Naive B cell (primary cell): Measurements from ENCODE around the gene COL6A2. TPM values are rescaled to one million over a fixed set of nuclear protein-coding genes. Genes with fewer than 3 reads are reported as not detected.

Source experiments
- ATAC-seq, 2 donors: fragments of 150-1000 bp; cut with Tn5 transposase; 2 replicates each; pipeline ENCODE4 v1.10.0; 2021; ENCODE audit warnings: low read depth in 2 of 2, mild to moderate bottlenecking in 2 of 2, moderate library complexity in 2 of 2
- DNase-seq: peaks from one replicate; pipeline ENCODE4 v3.0.0; 2022
- H3K27ac Mint-ChIP-seq, 6 donors: one replicate each; pipeline ENCODE4 v1.8.0; 2020 to 2022; ENCODE audit warnings: mild to moderate bottlenecking in 6 of 6, mixed read lengths in 6 of 6, moderate library complexity in 5 of 6, inconsistent platforms in 2 of 6
- H3K27me3 Mint-ChIP-seq, 3 donors: one replicate each; pipeline ENCODE4 v1.8.0; 2021 to 2022; ENCODE audit warnings: mixed read lengths in 3 of 3, mild to moderate bottlenecking in 1 of 3
- H3K36me3 Mint-ChIP-seq, 2 donors: one replicate each; pipeline ENCODE4 v1.8.0; 2020 to 2022; ENCODE audit warnings: mixed read lengths in 2 of 2, inconsistent platforms in 1 of 2, mild to moderate bottlenecking in 1 of 2
- H3K4me1 Mint-ChIP-seq, 3 donors: one replicate each; pipeline ENCODE4 v1.8.0; 2020 to 2022; ENCODE audit warnings: mixed read lengths in 3 of 3, inconsistent platforms in 1 of 3, mild to moderate bottlenecking in 1 of 3, moderate library complexity in 1 of 3
- H3K4me3 Mint-ChIP-seq, 8 donors: one replicate each; pipeline ENCODE4 v1.8.0; 2020 to 2022; ENCODE audit warnings: mild to moderate bottlenecking in 8 of 8, mixed read lengths in 8 of 8, moderate library complexity in 8 of 8, inconsistent platforms in 2 of 8
- H3K9me3 Mint-ChIP-seq, 7 donors: one replicate each; pipeline ENCODE4 v1.8.0; 2020 to 2022; ENCODE audit warnings: mixed read lengths in 7 of 7, mild to moderate bottlenecking in 5 of 7, inconsistent platforms in 2 of 7, moderate library complexity in 1 of 7
- polyA plus RNA-seq, 6 donors: library from polyadenylated mRNA; unstranded; fragments of 300-500 nt; fragmentation: Illumina TruSeq; gene quantifications; one replicate each; pipeline ENCODE4 v1.2.3, GENCODE V29; 2021; ENCODE audit warnings: low read depth in 6 of 6

Gene COL6A2
- polyA plus RNA-seq, 6 donors from 2014 or later = 0.16 to 0.56 (median 0.17) TPM; not detected in 2

DNA sequence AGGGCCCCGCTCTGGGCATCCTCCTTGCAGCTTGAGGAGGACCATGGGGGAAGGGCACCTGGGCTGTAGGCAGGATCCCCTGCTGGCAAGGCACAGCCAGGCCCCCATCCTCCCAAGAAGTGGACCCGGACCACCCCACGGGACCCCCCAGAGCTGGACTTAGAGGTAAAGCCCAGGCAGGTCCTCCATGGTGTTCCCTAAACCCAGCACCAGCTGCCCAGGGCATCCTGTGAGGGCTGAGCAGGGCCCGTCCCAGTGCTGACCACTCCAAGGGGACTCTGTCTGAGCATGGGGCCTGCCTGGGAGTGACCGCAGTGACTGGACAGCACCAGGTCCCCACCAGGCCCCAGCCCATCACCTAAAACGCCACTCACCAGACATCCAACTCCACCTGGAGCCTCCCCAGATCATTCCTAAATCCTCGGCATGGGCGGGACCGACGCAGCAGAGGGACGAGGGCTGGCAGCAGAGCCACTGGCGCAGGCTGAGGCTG is 21.3 kb downstream of the COL6A2 start:
- no peaks in the 10 kb centered on the region for H3K36me3 Mint-ChIP-seq

DNA sequence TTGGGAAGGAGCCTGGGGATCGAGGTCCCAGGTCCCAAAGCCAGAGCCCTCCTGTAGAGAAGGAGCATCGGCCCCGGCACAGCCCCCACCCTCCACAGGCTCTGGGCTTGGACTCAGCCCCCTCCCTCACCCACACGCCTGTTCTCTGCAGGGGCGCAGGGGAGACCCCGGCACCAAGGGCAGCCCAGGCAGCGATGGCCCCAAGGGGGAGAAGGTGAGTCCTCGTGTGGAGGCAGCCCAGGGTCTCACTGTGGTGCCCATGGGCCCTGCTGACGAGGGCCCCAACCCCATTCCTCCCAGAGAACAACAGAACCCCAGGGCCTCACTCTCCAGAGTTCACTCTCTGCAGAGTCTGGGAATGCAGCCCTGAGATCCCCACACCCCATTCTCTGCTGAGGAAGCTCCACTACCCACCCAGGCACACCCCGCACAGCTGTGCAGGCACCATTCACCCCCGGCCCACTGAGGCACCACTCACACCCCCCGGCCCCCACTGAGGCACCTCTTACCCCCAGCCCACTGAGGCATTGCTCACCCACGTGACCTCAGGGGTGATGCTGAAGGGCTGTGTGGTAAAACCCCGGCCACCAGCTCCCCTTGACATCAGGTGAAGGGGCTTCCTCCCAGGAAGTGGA is 21.8 kb downstream of the COL6A2 start:
- Mint-ChIP-seq H3K9me3 (peaks cover 0 to 9% (median 0%) of the 10 kb centered on the region in 7 donors), H3K4me1 (peaks cover 0 to 9% (median 0%) of the 10 kb centered on the region in 3 donors), H3K27me3 (peaks cover 0 to 5% (median 0%) of the 10 kb centered on the region in 3 donors), H3K4me3 (no peak overlapping the region), H3K36me3 (no peaks in the 10 kb centered on the region), H3K27ac (no peak overlapping the region)
- ATAC-seq = no peak
- no peak for DNase-seq

More for the DNA sequence above, 21.3 kb downstream of the COL6A2 start:
- peaks cover 0 to 5% (median 0%) of the 10 kb centered on the region in 3 donors for H3K27me3 Mint-ChIP-seq
- no peak for DNase-seq
- peaks cover 0 to 9% (median 0%) of the 10 kb centered on the region in 3 donors for H3K4me1 Mint-ChIP-seq
- no peak overlapping the region for H3K4me3 Mint-ChIP-seq
- ATAC-seq = no peak
- H3K9me3 Mint-ChIP-seq = peaks cover 0 to 9% (median 0%) of the 10 kb centered on the region in 7 donors
- H3K27ac Mint-ChIP-seq = no peak overlapping the region

DNA sequence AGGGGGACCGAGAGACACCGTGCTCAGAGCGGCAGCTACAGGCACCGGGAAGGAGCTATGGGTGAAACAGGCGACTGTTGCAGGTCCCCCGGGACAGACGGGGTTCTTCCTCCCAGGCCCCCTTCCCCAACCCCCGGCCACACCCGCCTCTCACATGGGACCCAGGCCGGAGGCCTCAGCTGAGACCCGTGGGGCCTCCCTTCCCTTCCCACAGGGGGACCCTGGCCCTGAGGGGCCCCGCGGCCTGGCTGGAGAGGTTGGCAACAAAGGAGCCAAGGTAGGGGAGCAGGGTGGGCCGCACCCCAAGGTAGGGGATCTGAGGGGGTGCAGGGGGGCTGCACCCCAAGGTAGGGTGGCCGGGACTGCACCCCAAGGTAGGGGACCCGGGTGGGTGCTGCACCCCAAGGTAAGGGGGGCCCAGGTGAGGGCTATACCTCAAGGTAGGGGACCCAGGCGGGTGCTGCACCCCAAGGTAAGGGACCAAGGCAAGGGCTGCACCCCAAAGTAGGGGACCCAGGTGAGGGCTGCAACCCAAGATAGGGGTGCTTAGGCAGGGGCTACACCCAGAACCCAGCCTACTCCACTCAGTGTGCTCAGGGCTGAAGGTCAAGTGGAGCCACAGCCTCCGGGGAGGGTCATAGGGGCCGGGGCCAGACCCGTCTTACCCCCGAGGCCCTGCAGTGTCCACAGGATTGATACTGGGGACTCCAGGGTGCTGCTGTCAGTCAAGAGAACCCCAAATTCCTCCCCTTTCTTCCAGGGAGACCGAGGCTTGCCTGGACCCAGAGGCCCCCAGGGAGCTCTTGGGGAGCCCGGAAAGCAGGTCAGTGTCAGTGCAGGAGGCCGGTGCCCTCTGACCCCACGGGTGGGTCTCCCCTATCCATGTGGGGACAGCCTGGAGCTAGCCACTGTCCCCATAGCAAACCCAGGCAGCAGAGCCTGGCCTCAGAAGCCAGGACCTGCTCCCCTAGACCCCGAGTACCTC is 22.7 kb downstream of the COL6A2 start:
- DNase-seq = no peak

DNA sequence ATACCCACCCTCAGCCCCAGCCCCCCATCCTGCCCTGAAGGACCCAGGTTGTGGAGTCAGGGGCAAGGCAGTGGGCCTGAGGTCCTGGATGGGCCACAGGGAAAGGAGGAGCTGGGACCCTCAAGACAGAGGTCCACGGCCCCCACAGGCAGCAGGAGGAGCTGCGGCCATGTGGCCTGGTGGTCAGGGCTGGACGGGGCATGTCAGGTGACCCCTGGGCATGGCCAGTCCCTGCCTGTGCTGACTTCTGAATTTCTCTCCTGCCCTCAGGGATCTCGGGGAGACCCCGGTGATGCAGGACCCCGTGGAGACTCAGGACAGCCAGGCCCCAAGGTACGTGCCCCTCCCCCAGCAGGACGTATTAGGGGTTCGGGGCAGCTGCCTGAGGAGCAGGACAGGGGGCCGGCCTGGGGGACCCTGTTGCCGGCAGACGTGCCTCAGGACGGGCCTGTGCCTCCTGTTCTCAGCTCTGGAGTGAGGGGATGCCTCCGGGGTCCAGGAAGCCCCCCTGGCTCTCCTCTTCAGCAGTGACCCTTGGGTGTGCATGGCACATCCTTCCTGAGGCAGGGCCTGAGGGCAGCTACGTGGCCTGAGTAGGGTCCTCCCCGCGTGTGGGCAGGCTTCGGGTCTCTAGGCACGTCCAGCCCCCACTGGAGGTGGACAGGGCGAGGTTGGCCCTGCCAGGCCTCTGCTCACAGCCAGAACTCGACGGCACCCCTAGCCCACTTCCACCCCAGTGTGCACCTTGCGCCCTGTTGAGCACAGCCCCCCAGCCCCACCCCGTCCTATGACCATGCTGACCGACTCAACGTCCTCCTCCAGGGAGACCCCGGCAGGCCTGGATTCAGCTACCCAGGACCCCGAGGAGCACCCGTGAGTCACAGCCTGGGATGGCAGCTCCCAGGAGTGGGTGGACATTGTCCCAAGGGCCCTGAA is 23.6 kb downstream of the COL6A2 start:
- Mint-ChIP-seq H3K4me1 (peaks cover 0 to 9% (median 0%) of the 10 kb centered on the region in 3 donors), H3K9me3 (peaks cover 0 to 9% (median 0%) of the 10 kb centered on the region in 7 donors)
- DNase-seq = no peak

More for the DNA sequence above, 22.7 kb downstream of the COL6A2 start:
- H3K4me1 Mint-ChIP-seq = peaks cover 0 to 9% (median 0%) of the 10 kb centered on the region in 3 donors
- peaks cover 0 to 5% (median 0%) of the 10 kb centered on the region in 3 donors for H3K27me3 Mint-ChIP-seq
- no peak for ATAC-seq
- H3K4me3 Mint-ChIP-seq = no peak overlapping the region
- peaks cover 0 to 9% (median 0%) of the 10 kb centered on the region in 7 donors for H3K9me3 Mint-ChIP-seq
- no peaks in the 10 kb centered on the region for H3K36me3 Mint-ChIP-seq
- no peak overlapping the region for H3K27ac Mint-ChIP-seq

DNA sequence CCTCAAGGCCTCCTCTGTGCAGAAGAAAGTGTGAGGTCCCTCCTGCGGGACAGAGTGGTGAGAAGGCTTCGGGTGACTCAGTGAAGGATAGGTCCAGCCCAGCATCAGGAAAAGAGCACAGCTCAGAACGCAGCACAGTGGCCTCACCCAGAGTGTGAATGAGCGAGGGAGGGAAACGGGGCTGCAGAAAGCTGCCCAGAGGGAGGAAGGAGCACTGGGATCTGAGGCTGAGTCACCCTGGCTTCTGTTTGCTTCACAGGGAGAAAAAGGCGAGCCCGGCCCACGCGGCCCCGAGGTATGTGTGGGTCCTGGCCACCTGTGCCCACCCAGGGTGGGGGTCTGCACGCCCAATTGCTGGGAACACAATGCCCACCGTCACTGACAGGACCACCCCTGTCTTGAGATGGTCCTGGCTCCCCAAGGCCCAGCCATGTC is 24.3 kb downstream of the COL6A2 start:
- no peak for ATAC-seq
- H3K36me3 Mint-ChIP-seq = no peaks in the 10 kb centered on the region

More for the DNA sequence above, 23.6 kb downstream of the COL6A2 start:
- no peak overlapping the region for H3K27ac Mint-ChIP-seq
- H3K4me3 Mint-ChIP-seq = no peak overlapping the region
- ATAC-seq = no peak
- no peaks in the 10 kb centered on the region for H3K36me3 Mint-ChIP-seq
- H3K27me3 Mint-ChIP-seq = peaks cover 0 to 5% (median 0%) of the 10 kb centered on the region in 3 donors

DNA sequence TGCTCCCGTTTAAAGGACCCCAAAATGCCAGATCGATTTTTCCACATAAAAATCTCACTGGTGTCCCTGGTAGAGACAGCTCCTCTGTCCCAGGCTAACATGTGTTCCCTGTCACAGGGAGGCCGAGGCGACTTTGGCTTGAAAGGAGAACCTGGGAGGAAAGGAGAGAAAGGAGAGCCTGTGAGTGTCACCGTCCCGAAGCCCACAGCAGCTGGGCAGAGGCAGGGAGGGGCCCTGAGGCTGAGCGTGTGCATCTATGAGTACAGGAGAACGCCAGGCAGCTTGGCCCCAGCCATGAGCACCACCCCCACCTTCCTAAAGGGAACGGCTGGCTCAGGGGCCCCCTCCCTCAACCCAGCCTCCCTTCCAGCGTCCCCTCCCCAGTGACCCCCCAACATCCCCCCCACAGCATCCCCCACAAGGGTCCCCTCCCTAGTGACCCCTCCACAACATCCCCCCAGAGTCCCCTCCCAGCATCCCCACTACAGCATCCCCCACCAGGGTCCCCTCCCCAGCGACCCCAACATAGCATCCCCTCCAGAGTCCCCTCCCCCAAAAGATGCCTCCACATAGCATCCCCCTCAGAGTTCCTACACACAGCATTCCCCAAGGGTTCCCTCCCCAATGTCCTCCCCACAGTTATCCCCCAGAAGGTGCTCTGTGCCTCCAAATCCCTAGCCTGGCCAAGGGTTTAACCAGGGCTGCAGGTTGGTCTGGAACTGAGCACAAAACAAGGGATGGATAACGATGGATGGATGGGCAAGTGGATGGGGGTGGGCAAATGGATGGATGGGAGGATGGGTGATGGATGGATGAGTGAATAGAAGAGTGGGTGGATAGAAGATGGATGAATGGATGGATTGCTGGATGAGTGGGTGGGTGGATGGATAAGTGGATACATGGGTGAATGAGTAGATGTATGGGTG is 25.1 kb downstream of the COL6A2 start:
- Mint-ChIP-seq H3K27ac (peak overlapping the region in 1 of 6 donors; percentile 45), H3K36me3 (no peaks in the 10 kb centered on the region), H3K9me3 (peaks cover 0 to 9% (median 0%) of the 10 kb centered on the region in 7 donors), H3K27me3 (peaks cover 0 to 5% (median 0%) of the 10 kb centered on the region in 3 donors), H3K4me3 (no peak overlapping the region), H3K4me1 (peaks cover 0 to 9% (median 0%) of the 10 kb centered on the region in 3 donors)
- DNase-seq (no peak), ATAC-seq (no peak)

More for the DNA sequence above, 24.3 kb downstream of the COL6A2 start:
- DNase-seq = no peak
- Mint-ChIP-seq H3K9me3 (peaks cover 0 to 9% (median 0%) of the 10 kb centered on the region in 7 donors), H3K4me1 (peaks cover 0 to 9% (median 0%) of the 10 kb centered on the region in 3 donors), H3K4me3 (no peak overlapping the region), H3K27me3 (peaks cover 0 to 5% (median 0%) of the 10 kb centered on the region in 3 donors), H3K27ac (peak overlapping the region in 1 of 6 donors; percentile 86)

DNA sequence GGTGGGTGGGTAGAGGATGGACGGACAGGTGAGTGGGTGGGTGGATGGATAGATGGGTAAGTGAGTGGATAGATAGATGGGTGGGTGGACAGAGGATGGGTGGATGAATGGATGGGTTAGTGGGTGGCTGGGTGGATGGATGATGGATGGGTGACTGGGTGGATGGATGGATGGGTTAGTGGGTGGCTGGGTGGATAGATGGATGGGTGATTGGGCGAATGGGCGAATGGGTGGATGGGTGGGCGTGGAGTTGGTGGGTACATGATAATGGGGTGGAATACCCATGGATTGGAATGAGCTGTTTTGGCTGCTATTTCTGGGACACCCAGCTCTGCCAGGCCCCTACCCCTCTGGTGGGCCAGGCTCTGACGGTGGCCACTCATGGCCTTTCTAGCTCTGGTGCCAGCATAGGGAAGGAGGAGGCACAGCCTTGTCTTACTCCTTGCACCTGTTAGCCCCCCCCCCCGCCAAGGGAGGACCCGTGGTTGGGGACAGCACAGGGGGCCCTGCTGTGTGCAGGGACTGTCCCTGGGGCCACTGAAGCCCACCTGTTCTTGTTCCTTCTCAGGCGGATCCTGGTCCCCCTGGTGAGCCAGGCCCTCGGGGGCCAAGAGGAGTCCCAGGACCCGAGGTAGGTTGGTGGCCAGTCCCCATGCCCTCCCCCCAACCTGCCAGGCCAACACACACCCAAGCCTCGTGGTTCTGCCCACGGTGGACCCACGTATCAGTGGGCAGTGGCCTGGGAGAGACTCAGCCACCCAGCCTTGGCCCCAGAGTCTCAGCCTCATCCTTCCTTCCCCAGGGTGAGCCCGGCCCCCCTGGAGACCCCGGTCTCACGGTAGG is 26.4 kb downstream of the COL6A2 start:
- Mint-ChIP-seq H3K4me3 (no peak overlapping the region), H3K4me1 (peaks cover 0 to 9% (median 0%) of the 10 kb centered on the region in 3 donors), H3K27ac (no peak overlapping the region), H3K9me3 (peaks cover 0 to 9% (median 0%) of the 10 kb centered on the region in 7 donors), H3K27me3 (peaks cover 0 to 5% (median 0%) of the 10 kb centered on the region in 3 donors), H3K36me3 (no peaks in the 10 kb centered on the region)
- DNase-seq (no peak), ATAC-seq (no peak)

DNA sequence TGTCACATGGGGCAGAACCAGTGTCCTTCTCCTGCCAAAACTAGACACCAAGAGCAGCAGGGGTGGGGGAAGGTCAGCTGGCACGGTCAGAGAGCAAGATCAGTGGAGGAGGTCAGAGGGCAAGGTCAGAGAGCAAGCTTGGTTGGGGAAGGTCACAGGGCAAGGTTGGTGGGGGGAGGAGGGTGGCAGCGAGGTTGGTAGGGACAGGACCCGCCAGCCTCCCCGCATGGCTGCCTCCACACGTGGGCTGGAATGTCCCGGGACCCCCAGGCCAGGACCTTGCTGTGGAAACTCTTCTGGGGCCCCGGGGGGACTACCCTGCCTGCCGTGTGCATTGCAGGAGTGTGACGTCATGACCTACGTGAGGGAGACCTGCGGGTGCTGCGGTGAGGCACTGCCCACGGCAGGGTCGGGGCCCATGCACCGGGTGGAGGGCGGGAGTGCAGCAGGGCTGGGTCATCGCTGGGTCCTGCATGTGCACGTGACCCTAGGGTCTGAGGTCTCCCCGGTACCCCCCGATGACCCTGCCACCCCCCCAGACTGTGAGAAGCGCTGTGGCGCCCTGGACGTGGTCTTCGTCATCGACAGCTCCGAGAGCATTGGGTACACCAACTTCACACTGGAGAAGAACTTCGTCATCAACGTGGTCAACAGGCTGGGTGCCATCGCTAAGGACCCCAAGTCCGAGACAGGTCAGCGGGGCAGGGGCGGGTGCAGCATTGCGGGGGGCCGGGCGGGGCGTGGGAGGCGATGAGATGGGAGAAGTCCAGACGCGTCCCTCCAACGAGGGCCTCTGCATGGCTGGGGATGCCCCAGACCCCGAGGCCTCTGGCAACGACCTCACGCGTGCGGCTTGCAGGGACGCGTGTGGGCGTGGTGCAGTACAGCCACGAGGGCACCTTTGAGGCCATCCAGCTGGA is 27.3 kb downstream of the COL6A2 start:
- peaks cover 0 to 9% (median 0%) of the 10 kb centered on the region in 3 donors for H3K4me1 Mint-ChIP-seq
- no peak for ATAC-seq
- peaks cover 0 to 9% (median 0%) of the 10 kb centered on the region in 7 donors for H3K9me3 Mint-ChIP-seq
- no peaks in the 10 kb centered on the region for H3K36me3 Mint-ChIP-seq
- peak overlapping the region in 1 of 6 donors; percentile 49 for H3K27ac Mint-ChIP-seq
- no peak overlapping the region for H3K4me3 Mint-ChIP-seq
- H3K27me3 Mint-ChIP-seq = peaks cover 0 to 5% (median 0%) of the 10 kb centered on the region in 3 donors
- DNase-seq = no peak

DNA sequence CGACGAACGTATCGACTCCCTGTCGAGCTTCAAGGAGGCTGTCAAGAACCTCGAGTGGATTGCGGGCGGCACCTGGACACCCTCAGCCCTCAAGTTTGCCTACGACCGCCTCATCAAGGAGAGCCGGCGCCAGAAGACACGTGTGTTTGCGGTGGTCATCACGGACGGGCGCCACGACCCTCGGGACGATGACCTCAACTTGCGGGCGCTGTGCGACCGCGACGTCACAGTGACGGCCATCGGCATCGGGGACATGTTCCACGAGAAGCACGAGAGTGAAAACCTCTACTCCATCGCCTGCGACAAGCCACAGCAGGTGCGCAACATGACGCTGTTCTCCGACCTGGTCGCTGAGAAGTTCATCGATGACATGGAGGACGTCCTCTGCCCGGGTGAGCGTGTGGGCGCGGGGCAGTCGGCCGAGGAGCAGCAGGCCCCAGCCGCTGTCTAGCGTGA is 28.0 kb downstream of the COL6A2 start:
- H3K4me1 Mint-ChIP-seq = peaks cover 0 to 9% (median 0%) of the 10 kb centered on the region in 3 donors
- H3K27ac Mint-ChIP-seq = peak overlapping the region in 1 of 6 donors; percentile 49
- ATAC-seq = no peak
- no peak for DNase-seq
- peaks cover 0 to 9% (median 0%) of the 10 kb centered on the region in 7 donors for H3K9me3 Mint-ChIP-seq
- H3K27me3 Mint-ChIP-seq = peaks cover 0 to 5% (median 0%) of the 10 kb centered on the region in 3 donors
- no peak overlapping the region for H3K4me3 Mint-ChIP-seq
- H3K36me3 Mint-ChIP-seq = no peaks in the 10 kb centered on the region
